HG02884 (cell line): ENCODE measurements around the gene SMTN.
"Not testable (repeated sequence)": the region's sequence is repeated elsewhere in the genome, so short reads cannot be mapped to it uniquely, and the experiment has no call there.

ENCODE experiments used
- ATAC-seq: cut with Tn5 transposase; IDR thresholded peaks from one replicate; pipeline ENCODE4 v1.9.1; 2021; ENCODE audit warnings: mild to moderate bottlenecking, moderate library complexity; ENCODE audit not compliant: unreplicated experiment

The SMTN gene

GRCh38 chr22:31103111-31103510, 22.0 kb downstream of the SMTN start:
- no peak for ATAC-seq

GRCh38 chr22:31103899-31104694, 23.0 kb downstream of the SMTN start:
- no peak for ATAC-seq

GRCh38 chr22:31104869-31105268, 23.8 kb downstream of the SMTN start:
- ATAC-seq = no peak

DNA sequence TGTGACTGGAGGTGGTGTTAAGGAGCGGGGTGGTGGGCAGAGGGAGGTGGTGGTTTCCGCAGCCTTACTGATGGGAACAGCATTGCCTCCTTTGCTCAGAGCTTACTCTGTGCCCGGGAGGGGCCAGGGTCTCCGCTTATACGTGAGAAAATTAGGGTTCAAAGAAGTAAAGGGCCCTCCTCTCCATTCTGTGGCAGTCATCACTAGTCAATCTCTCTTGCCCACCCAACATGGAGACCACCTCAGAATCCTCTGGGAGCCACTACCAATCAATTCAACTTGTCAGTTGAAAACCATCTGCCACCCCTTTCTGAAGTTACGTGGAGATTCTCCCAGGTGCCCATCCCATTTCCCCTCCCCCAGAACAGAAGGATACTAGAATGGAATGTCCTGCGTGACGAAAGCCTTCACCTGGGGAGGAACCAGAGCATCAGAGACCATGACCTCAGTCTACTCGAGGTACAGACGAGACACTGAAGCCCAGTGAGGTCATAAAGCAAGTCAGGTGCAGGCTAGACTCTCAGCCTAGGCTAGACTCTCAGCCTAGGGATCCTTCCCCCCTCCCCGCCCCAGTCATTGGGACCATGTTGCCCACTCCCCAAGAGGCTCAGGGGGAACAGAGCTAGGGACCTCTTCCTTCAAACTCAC, 24.3 kb downstream of the SMTN start:
- ATAC-seq = no peak

- ATAC-seq = no peak
Observed at GRCh38 chr22:31106001-31106571, 25.0 kb downstream of the SMTN start.

DNA sequence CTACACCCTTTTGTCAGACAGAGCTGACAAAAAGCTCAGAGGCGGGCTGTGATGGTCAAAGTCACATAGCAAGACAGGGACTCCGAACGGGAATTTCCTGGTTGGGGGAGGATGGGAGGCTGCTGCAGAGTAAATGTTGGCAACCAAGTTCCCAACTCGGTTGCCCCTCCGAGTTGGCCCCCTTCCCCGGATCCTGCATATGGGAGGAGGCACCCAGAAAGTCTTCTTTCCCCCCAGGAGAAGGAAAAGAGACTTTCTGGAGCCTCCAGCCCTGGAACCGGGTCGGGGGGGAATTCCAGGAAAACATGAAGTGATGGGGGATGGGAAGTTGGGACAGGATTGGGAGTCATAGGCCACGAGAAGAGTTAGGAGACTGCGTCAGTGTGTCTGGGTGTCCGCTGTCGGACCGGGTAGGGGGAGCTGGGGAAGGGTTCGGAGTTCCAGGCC, 25.6 kb downstream of the SMTN start:
- ATAC-seq = no peak

DNA sequence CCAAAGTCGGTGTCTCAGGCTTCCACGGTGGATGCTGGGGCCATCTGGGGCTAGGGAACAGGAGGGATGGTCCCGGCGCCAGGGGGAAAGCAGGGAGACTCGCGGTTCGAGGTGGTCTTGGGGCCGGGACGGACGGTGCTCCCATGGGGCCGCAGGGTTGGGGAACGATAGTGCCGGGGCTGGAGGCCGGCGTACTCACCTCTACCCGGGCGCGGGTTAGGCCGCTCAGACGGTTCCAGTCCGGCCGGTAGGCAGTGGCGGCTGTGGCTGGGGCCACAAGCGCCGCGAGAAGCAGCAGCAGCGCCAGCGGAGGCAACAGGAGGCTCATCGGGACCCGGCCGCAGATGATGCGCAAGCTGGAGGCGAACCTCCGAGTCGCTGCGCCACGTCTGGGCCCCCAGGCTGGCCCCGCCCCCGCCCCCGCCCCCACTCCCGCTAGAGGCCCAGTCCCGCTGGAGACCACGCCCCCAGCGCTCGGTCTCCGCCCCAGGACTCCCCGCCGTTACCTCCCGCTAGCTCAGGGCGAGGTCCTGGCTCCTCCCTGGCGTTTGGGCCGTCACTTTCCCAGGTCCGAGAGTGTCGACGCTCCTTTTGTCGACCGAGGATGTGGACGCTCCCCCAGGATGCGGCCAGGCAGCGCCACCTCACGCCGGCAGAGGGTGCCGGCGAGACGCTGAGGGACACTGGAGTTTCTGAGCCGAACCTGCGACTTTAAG, 26.2 kb downstream of the SMTN start, which contains the start of gene SELENOM:
TSS of gene SELENOM (minus strand) at position 391 of the 716 bp plus-strand sequence. CDS start at position 328, 63 bp downstream.
- peak; percentile 88 for ATAC-seq

DNA sequence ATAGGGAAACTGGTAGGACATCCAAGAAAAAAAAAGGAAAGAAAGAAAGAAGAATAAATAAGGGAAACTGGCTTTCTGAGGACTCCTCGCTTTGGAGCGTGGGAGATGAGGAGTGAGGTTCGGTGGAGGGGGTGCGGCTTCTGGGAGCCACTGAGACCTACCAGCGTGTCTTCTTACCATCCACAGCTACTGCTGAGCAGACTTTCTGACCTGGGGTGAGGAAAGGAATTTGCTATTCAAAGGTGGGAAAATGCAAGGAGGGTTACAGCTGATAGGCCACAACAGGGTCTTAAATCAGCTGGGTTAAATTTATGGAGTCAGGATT, 26.7 kb downstream of the SMTN start:
- ATAC-seq = no peak

- ATAC-seq = not testable (repeated sequence)
Observed at GRCh38 chr22:31112547-31113091, 31.5 kb downstream of the SMTN start.

GRCh38 chr22:31118046-31118820, 37.1 kb downstream of the SMTN start:
- ATAC-seq = no peak

DNA sequence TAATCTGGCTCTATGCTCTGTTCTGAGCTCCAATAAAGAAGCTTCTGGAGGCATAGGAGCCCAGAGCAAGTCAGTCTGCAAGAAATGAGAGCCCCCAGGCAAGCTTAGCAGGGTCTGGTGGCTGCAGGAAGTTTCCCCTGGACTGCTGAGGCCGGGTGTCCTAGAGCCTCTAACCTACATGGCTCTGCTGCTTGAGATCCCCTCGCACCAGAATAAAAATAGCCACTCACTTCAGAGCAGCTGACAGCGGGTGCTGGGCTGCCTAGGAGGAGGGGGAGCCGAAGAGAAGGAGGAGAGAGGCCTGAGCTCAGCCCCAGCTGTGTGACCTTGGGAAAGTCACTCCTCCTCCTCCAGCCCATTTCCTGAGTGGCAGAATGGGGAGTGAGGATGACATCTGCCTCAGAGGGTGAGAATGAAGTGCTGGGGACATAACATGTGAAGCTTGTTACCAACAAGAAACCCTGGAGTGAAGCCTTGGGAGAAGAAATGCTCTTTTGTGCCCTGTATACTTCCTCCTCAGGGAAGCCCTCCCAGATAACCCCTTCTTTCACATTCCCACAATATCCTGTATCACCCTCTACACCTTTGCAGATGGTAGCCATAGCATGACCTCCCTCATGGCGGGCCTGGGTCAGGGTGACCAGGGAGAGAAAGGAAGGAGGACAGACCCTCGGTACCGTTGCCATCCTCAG, 38.1 kb downstream of the SMTN start:
- ATAC-seq = no peak

GRCh38 chr22:31120230-31120629, 39.1 kb downstream of the SMTN start:
- no peak for ATAC-seq

DNA sequence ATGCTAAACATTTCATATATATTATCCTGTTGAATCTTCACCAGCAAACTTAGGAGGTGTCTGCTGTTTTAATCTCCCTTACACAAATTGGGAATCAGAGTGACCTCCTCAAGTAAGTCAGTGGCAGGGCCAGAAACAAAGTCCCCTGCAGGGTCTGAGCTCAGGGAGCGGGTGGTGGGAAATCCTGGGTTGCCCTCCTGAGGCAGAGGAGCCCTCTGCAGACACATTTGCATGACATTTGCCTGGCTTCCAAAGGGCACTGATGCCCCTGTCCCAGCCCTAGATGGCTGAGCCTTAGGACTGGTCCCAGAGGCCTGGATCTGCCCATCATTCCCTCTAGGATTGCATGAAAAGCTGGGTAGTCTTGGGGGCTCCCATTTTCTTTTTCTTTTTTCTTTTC, 39.5 kb downstream of the SMTN start:
- ATAC-seq = no peak

GRCh38 chr22:31121403-31121802, 40.3 kb downstream of the SMTN start:
- ATAC-seq = no peak

DNA sequence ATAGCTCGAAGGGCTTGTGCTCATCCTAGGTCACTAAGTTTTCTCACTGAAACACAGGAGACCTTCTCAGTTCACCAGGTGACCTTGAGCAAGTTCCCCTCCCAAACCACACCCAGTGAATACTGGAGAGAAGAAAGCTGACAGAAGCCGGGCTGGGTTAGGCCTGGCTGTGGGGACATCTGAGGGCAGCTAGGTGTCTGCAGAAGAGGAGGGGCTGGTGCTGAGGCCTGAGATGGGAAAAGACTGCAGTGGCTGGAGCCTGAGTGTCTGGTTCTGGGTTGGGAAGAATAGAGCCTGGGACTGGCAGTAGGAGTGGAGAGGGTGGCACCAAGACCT, 41.0 kb downstream of the SMTN start:
- ATAC-seq = no peak

GRCh38 chr22:31122532-31123291, 41.6 kb downstream of the SMTN start, which contains the start of gene INPP5J:
Gene INPP5J (plus strand): TSS chr22:31122966. CDS start chr22:31123015, 49 bp downstream.
- ATAC-seq = no peak

DNA sequence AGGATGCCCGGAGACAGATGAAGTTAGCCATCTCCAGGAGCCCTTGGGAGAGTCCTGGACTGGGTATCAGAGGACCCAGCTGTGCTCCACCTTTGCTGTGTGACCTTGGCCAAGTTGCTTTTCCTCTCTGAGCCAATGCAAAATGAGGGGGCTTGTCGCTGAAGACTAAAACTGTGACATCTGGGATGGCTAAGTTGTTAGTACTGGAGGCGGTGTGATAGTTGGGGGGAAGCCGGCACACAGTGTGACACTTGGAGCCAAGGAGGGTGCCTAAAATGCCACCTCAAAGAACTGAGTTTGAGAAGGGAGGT, 42.1 kb downstream of the SMTN start:
- no peak for ATAC-seq

DNA sequence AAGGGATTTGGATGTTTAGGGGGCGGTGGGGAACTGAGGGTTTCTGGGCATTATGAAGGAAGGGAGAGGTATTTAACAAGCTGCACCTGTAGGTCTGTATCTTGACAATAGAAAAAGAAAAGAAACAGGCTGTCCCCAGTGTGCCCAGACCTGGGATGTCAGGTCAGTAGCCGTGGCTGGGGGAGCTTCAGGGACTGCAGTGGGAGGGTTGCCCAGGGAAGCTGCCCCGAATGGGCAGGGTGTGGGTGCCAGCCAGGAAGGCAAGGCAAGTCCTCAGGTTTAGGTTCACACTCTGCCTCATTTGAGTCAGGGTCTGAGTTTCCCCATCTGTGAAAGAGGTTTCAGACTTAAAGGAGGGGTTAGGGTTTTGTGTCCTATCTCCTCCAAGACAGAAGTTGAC, 43.2 kb downstream of the SMTN start:
- no peak for ATAC-seq

DNA sequence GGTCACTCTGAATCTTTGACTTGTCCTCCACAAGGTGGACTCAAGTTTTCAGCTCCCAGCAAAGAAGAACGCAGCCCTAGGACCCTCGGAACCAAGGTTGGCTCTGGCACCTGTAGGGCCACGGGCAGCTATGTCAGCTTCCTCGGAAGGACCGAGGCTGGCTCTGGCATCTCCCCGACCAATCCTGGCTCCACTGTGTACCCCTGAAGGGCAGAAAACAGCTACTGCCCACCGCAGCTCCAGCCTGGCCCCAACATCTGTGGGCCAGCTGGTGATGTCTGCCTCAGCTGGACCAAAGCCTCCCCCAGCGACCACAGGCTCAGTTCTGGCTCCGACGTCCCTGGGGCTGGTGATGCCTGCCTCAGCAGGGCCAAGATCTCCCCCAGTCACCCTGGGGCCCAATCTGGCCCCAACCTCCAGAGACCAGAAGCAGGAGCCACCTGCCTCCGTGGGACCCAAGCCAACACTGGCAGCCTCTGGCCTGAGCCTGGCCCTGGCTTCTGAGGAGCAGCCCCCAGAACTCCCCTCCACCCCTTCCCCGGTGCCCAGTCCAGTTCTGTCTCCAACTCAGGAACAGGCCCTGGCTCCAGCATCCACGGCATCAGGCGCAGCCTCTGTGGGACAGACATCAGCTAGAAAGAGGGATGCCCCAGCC, 43.8 kb downstream of the SMTN start:
- ATAC-seq = no peak
